Mesothelial cell of epicardium (in vitro differentiated cells): ENCODE results near the gene CD82. TPM values are rescaled to one million over a fixed set of nuclear protein-coding genes. Genes with fewer than 3 reads are reported as not detected.

Source experiments
- DNase-seq, 2 experiments: peaks; one replicate each; pipeline ENCODE4 v3.0.0; 2021; ENCODE audit warnings: low spot score in 2 of 2; ENCODE audit not compliant: unreplicated experiment in 2 of 2
- H3K27ac Mint-ChIP-seq: 2 replicates; pipeline ENCODE4 v1.8.0; 2021; ENCODE audit warnings: mixed read lengths
- H3K27me3 Mint-ChIP-seq: 2 replicates; pipeline ENCODE4 v1.8.0; 2021; ENCODE audit warnings: low read depth, mixed read lengths
- H3K36me3 Mint-ChIP-seq: 2 replicates; pipeline ENCODE4 v1.8.0; 2021; ENCODE audit warnings: mixed read lengths
- H3K4me1 Mint-ChIP-seq: 2 replicates; pipeline ENCODE4 v1.8.0; 2021; ENCODE audit warnings: mixed read lengths
- H3K4me3 Mint-ChIP-seq: 2 replicates; pipeline ENCODE4 v1.8.0; 2021; ENCODE audit warnings: mild to moderate bottlenecking, moderate library complexity, mixed read lengths
- H3K9me3 Mint-ChIP-seq: 2 replicates; pipeline ENCODE4 v1.8.0; 2021; ENCODE audit warnings: mixed read lengths
- CTCF ChIP-seq: fragments of 200-600 bp; sonication (generic); IDR thresholded peaks from one replicate; pipeline ENCODE4 v1.5.0; 2021; ENCODE audit warnings: antibody characterized with exemption; ENCODE audit not compliant: unreplicated experiment
- total RNA-seq: library from RNA; stranded (reverse); gene quantifications from 3 replicates; pipeline ENCODE4 v1.2.1, GENCODE V29; 2021

CD82 gene
- total RNA-seq, result 10.6 to 11.8 TPM (median 11.2 TPM) in 3 replicates

- TF ChIP-seq CTCF, result peak; percentile 23
- DNase-seq, result peak; percentile 100
- Mint-ChIP-seq H3K36me3 (no peaks in the 10 kb centered on the region), H3K27me3 (peaks cover 2% of the 10 kb centered on the region), H3K4me1 (peaks cover 19% of the 10 kb centered on the region), H3K27ac (peak within 1 kb of the TSS; percentile 97), H3K4me3 (peak within 1 kb of the TSS; percentile 68), H3K9me3 (no peaks in the 10 kb centered on the region)
These were observed at the start of gene CD82 for GRCh38 chr11:44565211-44565952. CD82 (plus strand) TSS chr11:44565663; CDS start chr11:44594663, 29,000 bp downstream.

- no peak overlapping the region for H3K27ac Mint-ChIP-seq
- peaks cover 45% of the 10 kb centered on the region for H3K27me3 Mint-ChIP-seq
- no peak overlapping the region for H3K4me3 Mint-ChIP-seq
- no peaks in the 10 kb centered on the region for H3K9me3 Mint-ChIP-seq
- DNase-seq, result no peak
- no peak for TF ChIP-seq CTCF
- H3K36me3 Mint-ChIP-seq, result no peaks in the 10 kb centered on the region
- peaks cover 52% of the 10 kb centered on the region for H3K4me1 Mint-ChIP-seq
These were observed 48.6 kb upstream of the CD82 start for GRCh38 chr11:44516688-44517507.

GRCh38 chr11:44517541-44517940 lies 47.9 kb upstream of the CD82 start:
- no peak for TF ChIP-seq CTCF
- H3K4me3 Mint-ChIP-seq, result no peak overlapping the region
- H3K36me3 Mint-ChIP-seq, result no peaks in the 10 kb centered on the region
- no peak for DNase-seq
- H3K9me3 Mint-ChIP-seq, result no peaks in the 10 kb centered on the region
- H3K27ac Mint-ChIP-seq, result no peak overlapping the region
- H3K27me3 Mint-ChIP-seq, result peaks cover 44% of the 10 kb centered on the region
- H3K4me1 Mint-ChIP-seq, result peaks cover 52% of the 10 kb centered on the region

- TF ChIP-seq CTCF, result no peak
- DNase-seq, result no peak
- H3K27me3 Mint-ChIP-seq, result peaks cover 40% of the 10 kb centered on the region
- H3K4me3 Mint-ChIP-seq, result no peak overlapping the region
- peaks cover 49% of the 10 kb centered on the region for H3K4me1 Mint-ChIP-seq
- H3K9me3 Mint-ChIP-seq, result no peaks in the 10 kb centered on the region
- no peaks in the 10 kb centered on the region for H3K36me3 Mint-ChIP-seq
- H3K27ac Mint-ChIP-seq, result no peak overlapping the region
These were observed 46.4 kb upstream of the CD82 start for GRCh38 chr11:44518968-44519550.

GRCh38 chr11:44519989-44520737 lies 45.3 kb upstream of the CD82 start:
- H3K27ac Mint-ChIP-seq, result peak overlapping the region; percentile 59
- peaks cover 35% of the 10 kb centered on the region for H3K27me3 Mint-ChIP-seq
- TF ChIP-seq CTCF, result no peak
- peak overlapping the region; percentile 33 for H3K4me3 Mint-ChIP-seq
- peak; percentile 51 to 77 for DNase-seq
- H3K36me3 Mint-ChIP-seq, result no peaks in the 10 kb centered on the region
- no peaks in the 10 kb centered on the region for H3K9me3 Mint-ChIP-seq
- H3K4me1 Mint-ChIP-seq, result peaks cover 49% of the 10 kb centered on the region
